ENCODE data around the gene MPL.
A peak's percentile ranks its signal among the peaks of the same experiment; 100 is the strongest.

GRCh38 chr1:43389326-43390313 lies 52.0 kb downstream of the MPL start, which contains the start of the genes MED8 and SZT2:
- TF ChIP-seq EP300 (IDR thresholded peaks at IDR 0.05) (no peak), CTCF (IDR thresholded peaks at IDR 0.05) (no peak), POLR2A (IDR thresholded peaks at IDR 0.05) (peak; percentile 49 to 80)
